H1 (cell line): Measurements from ENCODE around the gene MALSU1. TPM values are rescaled to one million over a fixed set of nuclear protein-coding genes. Genes with fewer than 3 reads are reported as not detected.

Source experiments
- EZH2 ChIP-seq: fragments of 200-600 bp; sonication (generic); IDR thresholded peaks from 2 replicates; pipeline ENCODE4 v1.7.1; 2012; ENCODE audit warnings: low read depth, mild to moderate bottlenecking, moderate library complexity, low read length, inconsistent platforms; ENCODE audit not compliant: severe bottlenecking
- RFX5 ChIP-seq: IDR thresholded peaks from 2 replicates; pipeline ENCODE4 v1.6.1; 2011; ENCODE audit warnings: low read depth, low read length, improper control_type of control experiment, borderline replicate concordance
- SAP30 ChIP-seq: fragments of 300-600 bp; sonication (generic); IDR thresholded peaks from 2 replicates; pipeline ENCODE4 v1.7.1; 2012; ENCODE audit warnings: low read length, moderate library complexity, mild to moderate bottlenecking, inconsistent platforms; ENCODE audit not compliant: insufficient read depth, insufficient replicate concordance
- SRF ChIP-seq: IDR thresholded peaks from 2 replicates; pipeline ENCODE4 v1.6.1; 2011; ENCODE audit warnings: mild to moderate bottlenecking, low read depth, low read length, moderate library complexity
- TAF1 ChIP-seq: IDR thresholded peaks from 2 replicates; pipeline ENCODE4 v1.6.1; 2011; ENCODE audit warnings: mild to moderate bottlenecking, low read depth, low read length
- polyA plus RNA-seq, 7 experiments: library from polyadenylated mRNA; depleted of rRNA in 3 of 7; stranded (reverse) in 5 of 7; unstranded in 2 of 7; fragments of >200 nt in 5 of 7; fragments of 200-250 nt in 2 of 7; gene quantifications; 1 replicate in 5 of 7; 2 replicates in 1 of 7; 4 replicates in 1 of 7; pipeline versions ENCODE4 v1.2.1 to v1.2.3, GENCODE V29; 2011 to 2013; ENCODE audit warnings: missing spikeins in 2 of 7, mixed read lengths in 2 of 7
- total RNA-seq: library from RNA; stranded (reverse); fragmentation: NEBNext Ultra II Directional; extraction: Animal tissue kit (Norgen Biotek cat#: 25700); gene quantifications from 2 replicates; pipeline ENCODE4 v1.2.1, GENCODE V29; 2021

Gene MALSU1
- total and polyA plus RNA-seq, 2 of the 8 experiments (the other 6 are each of a cell fraction or from before 2014, with no cell fraction given): 73.5 to 84.0 TPM

- no peak for TF ChIP-seq SRF
- no peak for TF ChIP-seq RFX5
- no peak for TF ChIP-seq EZH2
- no peak for TF ChIP-seq TAF1
- TF ChIP-seq SAP30: no peak
- TF ChIP-seq, all 59 proteins: peak for 0
Observed at GRCh38 chr7:23335136-23335535, 36.0 kb downstream of the MALSU1 start (continued).
